Ishikawa (cell line): ENCODE results near the gene DICER1.

Experiments
- CEBPB ChIP-seq: IDR thresholded peaks from 2 replicates; pipeline ENCODE4 v1.6.1; 2012
- CREB1 ChIP-seq: IDR thresholded peaks from 2 replicates; pipeline ENCODE4 v1.6.1; 2012; ENCODE audit warnings: low read depth
- EGR1 ChIP-seq: IDR thresholded peaks from 2 replicates; pipeline ENCODE4 v1.6.1; 2012
- EP300 ChIP-seq: IDR thresholded peaks from 2 replicates; pipeline ENCODE4 v1.6.1; 2012; ENCODE audit warnings: borderline replicate concordance
- FOXM1 ChIP-seq: IDR thresholded peaks from 2 replicates; pipeline ENCODE4 v1.6.1; 2012; ENCODE audit warnings: low read depth, borderline replicate concordance
- NFIC ChIP-seq: IDR thresholded peaks from 2 replicates; pipeline ENCODE4 v1.6.1; 2012
- RAD21 ChIP-seq: IDR thresholded peaks from 2 replicates; pipeline ENCODE4 v1.6.1; 2012; ENCODE audit warnings: low read depth
- TAF1 ChIP-seq: IDR thresholded peaks from 2 replicates; pipeline ENCODE4 v1.6.1; 2012; ENCODE audit warnings: low read depth, mild to moderate bottlenecking
- TCF12 ChIP-seq: IDR thresholded peaks from 2 replicates; pipeline ENCODE4 v1.6.1; 2012; ENCODE audit warnings: low read depth
- TEAD4 ChIP-seq: IDR thresholded peaks from 2 replicates; pipeline ENCODE4 v1.6.1; 2012
- YY1 ChIP-seq: IDR thresholded peaks from 2 replicates; pipeline ENCODE4 v1.6.1; 2012; ENCODE audit warnings: low read depth
- ZBTB7A ChIP-seq: IDR thresholded peaks from 2 replicates; pipeline ENCODE4 v1.6.1; 2012; ENCODE audit warnings: low read depth
- TF ChIP-seq, protein P1 (sequence below): IDR thresholded peaks from 2 replicates; pipeline ENCODE4 v1.6.1; 2012
- TF ChIP-seq, protein P2 (sequence below): IDR thresholded peaks from 2 replicates; pipeline ENCODE4 v1.6.1; 2012
- TF ChIP-seq, protein P3 (sequence below): IDR thresholded peaks from 2 replicates; pipeline ENCODE4 v1.6.1; 2012; ENCODE audit warnings: low read depth, mild to moderate bottlenecking

The DICER1 gene

DNA sequence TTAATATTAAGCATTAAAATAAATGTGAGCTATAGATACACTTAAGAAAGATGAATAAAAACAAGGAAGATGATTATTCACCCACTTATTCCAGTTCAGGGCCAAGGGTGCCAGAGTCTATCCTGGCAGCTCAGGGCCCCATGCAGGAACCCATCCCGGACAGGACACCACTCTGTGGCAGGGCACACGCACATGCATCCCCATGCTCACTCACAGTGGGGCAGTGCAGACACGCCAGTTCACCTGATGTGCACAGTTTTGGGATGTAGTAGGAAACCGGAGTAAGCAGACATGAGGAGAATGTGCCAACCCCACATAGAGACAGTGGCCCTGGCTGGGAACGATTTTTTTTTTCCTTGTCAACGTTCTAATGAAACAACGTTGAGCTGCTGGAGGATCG, 47.2 kb downstream of the DICER1 start:
- TF ChIP-seq FOXM1 (no peak), RAD21 (no peak), CEBPB (no peak), EGR1 (no peak), CREB1 (no peak), EP300 (no peak)
- TF ChIP-seq, protein P1, sequence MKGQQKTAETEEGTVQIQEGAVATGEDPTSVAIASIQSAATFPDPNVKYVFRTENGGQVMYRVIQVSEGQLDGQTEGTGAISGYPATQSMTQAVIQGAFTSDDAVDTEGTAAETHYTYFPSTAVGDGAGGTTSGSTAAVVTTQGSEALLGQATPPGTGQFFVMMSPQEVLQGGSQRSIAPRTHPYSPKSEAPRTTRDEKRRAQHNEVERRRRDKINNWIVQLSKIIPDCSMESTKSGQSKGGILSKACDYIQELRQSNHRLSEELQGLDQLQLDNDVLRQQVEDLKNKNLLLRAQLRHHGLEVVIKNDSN = no peak
- TF ChIP-seq, protein P2, sequence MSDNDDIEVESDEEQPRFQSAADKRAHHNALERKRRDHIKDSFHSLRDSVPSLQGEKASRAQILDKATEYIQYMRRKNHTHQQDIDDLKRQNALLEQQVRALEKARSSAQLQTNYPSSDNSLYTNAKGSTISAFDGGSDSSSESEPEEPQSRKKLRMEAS = no peak

GRCh38 chr14:95107711-95108110, 49.6 kb downstream of the DICER1 start:
- TF ChIP-seq, protein P3, sequence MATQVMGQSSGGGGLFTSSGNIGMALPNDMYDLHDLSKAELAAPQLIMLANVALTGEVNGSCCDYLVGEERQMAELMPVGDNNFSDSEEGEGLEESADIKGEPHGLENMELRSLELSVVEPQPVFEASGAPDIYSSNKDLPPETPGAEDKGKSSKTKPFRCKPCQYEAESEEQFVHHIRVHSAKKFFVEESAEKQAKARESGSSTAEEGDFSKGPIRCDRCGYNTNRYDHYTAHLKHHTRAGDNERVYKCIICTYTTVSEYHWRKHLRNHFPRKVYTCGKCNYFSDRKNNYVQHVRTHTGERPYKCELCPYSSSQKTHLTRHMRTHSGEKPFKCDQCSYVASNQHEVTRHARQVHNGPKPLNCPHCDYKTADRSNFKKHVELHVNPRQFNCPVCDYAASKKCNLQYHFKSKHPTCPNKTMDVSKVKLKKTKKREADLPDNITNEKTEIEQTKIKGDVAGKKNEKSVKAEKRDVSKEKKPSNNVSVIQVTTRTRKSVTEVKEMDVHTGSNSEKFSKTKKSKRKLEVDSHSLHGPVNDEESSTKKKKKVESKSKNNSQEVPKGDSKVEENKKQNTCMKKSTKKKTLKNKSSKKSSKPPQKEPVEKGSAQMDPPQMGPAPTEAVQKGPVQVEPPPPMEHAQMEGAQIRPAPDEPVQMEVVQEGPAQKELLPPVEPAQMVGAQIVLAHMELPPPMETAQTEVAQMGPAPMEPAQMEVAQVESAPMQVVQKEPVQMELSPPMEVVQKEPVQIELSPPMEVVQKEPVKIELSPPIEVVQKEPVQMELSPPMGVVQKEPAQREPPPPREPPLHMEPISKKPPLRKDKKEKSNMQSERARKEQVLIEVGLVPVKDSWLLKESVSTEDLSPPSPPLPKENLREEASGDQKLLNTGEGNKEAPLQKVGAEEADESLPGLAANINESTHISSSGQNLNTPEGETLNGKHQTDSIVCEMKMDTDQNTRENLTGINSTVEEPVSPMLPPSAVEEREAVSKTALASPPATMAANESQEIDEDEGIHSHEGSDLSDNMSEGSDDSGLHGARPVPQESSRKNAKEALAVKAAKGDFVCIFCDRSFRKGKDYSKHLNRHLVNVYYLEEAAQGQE = no peak
- TF ChIP-seq, protein P2 = no peak
- TF ChIP-seq CREB1 (no peak), YY1 (no peak), TAF1 (no peak), EGR1 (no peak), EP300 (no peak), TCF12 (no peak), TEAD4 (no peak), ZBTB7A (no peak), FOXM1 (no peak), RAD21 (no peak)

DNA sequence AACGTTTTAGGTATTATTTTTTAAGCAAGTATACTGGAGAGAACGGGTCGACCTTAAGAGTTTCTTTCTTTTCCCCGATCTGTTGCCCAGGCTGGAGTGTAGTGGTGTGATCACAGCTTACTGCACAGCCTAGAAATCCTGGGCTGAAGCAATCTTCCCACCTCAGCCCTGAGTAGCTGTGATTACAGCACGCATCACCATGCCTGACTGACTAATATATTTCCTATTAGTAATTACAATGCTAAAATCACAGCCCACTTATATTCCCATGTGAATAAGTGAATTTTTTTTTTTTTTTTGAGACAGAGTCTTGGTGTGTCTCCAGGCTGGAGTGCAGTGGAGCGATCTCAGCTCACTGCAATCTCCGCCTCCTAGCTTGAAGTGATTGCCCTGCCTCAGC, 50.4 kb downstream of the DICER1 start:
- no peak for TF ChIP-seq FOXM1
- no peak for TF ChIP-seq TCF12
- TF ChIP-seq TAF1 = no peak
- no peak for TF ChIP-seq RAD21
- no peak for TF ChIP-seq TEAD4
- TF ChIP-seq EP300 = no peak
- TF ChIP-seq, protein P1 = no peak
- TF ChIP-seq, protein P2 = no peak
- TF ChIP-seq NFIC = no peak
- no peak for TF ChIP-seq ZBTB7A
- no peak for TF ChIP-seq CEBPB
- TF ChIP-seq EGR1 = no peak
- TF ChIP-seq, protein P3 = no peak
- no peak for TF ChIP-seq YY1
- TF ChIP-seq CREB1 = no peak

- TF ChIP-seq CREB1 = no peak
- no peak for TF ChIP-seq TEAD4
- TF ChIP-seq CEBPB = no peak
- no peak for TF ChIP-seq YY1
- TF ChIP-seq, protein P2 = no peak
- no peak for TF ChIP-seq ZBTB7A
- TF ChIP-seq, protein P3 = no peak
- no peak for TF ChIP-seq EP300
- TF ChIP-seq NFIC = no peak
- no peak for TF ChIP-seq FOXM1
- TF ChIP-seq EGR1 = no peak
Observed at GRCh38 chr14:95104911-95105310, 52.4 kb downstream of the DICER1 start.
